Measurements from ENCODE around the gene SESTD1.
"Not testable (repeated sequence)": the region's sequence is repeated elsewhere in the genome, so short reads cannot be mapped to it uniquely, and the experiment has no call there.

Gene SESTD1

DNA sequence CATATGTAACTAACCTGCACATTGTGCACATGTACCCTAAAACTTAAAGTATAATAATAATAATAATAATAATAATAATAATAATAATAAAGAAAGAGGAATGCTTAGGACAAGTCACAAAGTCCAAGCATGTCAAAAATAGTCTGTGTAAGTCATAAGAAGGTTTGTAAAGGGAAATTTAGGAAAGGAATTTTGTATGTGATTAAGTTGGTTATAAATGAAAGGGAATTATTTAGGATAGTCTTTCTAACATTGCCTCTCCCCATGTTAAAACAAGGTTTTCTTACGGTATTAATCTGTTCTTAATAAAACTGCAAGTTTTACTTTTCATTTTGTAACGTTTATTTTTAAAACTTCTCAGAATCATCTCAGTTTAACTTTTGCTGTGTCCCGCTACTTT, 62.8 kb downstream of the SESTD1 start:
- no peak overlapping the region for H3K27ac Mint-ChIP-seq
- H3K9me3 Mint-ChIP-seq (ENCODE audit: low read depth), result no peaks in the 10 kb centered on the region
- H3K4me3 Mint-ChIP-seq, result no peak overlapping the region
- peaks cover 2% of the 10 kb centered on the region for H3K36me3 Mint-ChIP-seq
- no peaks in the 10 kb centered on the region for H3K4me1 Mint-ChIP-seq (ENCODE audit: low read depth)
- no peaks in the 10 kb centered on the region for H3K27me3 Mint-ChIP-seq

DNA sequence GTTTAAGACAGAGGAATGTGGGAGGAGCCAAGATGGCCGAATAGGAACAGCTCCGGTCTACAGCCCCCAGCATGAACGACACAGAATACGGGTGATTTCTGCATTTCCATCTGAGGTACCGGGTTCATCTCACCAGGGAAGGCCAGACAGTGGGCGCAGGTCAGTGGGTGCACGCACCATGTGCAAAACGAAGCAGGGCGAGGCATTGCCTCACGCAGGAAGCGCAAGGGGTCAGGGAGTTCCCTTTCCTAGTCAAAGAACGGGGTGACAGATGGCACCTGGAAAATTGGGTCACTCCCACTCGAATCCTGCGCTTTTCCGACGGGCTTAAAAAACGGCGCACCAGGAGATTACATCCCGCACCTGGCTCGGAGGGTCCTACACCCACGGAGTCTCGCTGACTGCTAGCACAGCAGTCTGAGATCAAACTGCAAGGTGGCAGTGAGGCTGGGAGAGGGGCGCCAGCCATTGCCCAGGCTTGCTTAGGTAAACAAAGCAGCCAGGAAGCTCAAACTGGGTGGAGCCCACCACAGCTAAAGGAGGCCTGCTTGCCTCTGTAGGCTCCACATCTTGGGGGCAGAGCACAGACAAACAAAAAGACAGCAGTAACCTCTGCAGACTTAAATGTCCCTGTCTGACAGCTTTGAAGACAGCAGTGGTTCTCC, 68.6 kb downstream of the SESTD1 start:
- not testable (repeated sequence) for H3K4me3 Mint-ChIP-seq; H3K36me3 Mint-ChIP-seq; H3K27ac Mint-ChIP-seq; H3K27me3 Mint-ChIP-seq; H3K9me3 Mint-ChIP-seq (ENCODE audit: low read depth)
- H3K4me1 Mint-ChIP-seq (ENCODE audit: low read depth), result peaks cover 12% of the 10 kb centered on the region

DNA sequence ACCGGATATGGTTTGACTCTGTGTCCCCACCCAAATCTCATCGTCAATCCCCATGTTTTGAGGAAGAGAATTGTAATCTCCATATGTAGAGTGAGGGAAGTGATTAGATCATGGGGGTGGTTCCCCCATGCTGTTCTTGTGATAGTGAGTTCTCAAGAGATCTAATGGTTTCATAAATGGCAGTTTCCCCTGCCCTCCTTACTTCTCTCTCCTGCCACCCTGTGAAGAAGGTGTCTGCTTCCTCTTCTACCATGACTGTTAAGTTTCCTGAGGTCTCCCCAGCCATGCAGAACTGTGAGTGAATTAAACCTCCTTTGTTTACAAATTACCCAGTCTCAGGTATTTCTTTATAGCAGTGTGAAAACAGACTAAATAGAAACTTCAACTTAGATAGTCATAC, 69.5 kb downstream of the SESTD1 start:
- H3K9me3 Mint-ChIP-seq (ENCODE audit: low read depth), result peaks cover 2% of the 10 kb centered on the region
- H3K36me3 Mint-ChIP-seq, result peaks cover 2% of the 10 kb centered on the region
- H3K27me3 Mint-ChIP-seq, result no peaks in the 10 kb centered on the region
- H3K4me1 Mint-ChIP-seq (ENCODE audit: low read depth), result peaks cover 12% of the 10 kb centered on the region
- no peak overlapping the region for H3K4me3 Mint-ChIP-seq
- no peak overlapping the region for H3K27ac Mint-ChIP-seq

DNA sequence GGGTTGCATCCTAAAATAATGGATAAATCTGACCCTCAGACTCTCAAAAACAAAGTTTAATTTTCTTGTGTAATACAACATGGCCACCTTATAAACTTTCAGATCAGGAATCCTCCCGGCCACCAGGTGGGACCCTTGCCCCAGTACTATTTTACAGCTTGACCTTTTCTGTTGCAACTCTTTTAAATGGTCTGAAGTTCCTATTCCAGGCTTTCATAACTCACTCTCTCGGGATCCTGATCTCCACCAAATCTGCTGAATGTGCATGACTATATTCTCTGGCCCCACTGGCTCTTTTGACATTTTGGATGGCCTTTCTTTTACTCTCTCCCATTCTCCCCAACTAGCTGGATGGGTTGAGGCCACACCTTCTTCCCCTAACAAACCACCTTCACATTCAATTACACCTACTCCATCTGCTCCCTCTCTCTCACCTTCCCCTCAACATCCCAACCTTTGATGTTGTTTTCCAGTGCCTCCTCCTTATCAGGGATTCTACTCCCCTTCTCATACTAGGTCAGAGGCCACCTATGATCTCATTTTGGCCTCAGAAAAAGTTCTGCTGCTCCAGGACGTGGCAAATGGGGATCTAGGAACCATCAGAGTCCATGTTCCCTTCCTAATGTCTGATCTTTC, 70.8 kb downstream of the SESTD1 start:
- Mint-ChIP-seq H3K4me3 (no peak overlapping the region), H3K4me1 (ENCODE audit: low read depth) (peaks cover 12% of the 10 kb centered on the region), H3K27ac (no peak overlapping the region), H3K9me3 (ENCODE audit: low read depth) (peaks cover 11% of the 10 kb centered on the region), H3K27me3 (no peaks in the 10 kb centered on the region), H3K36me3 (peaks cover 10% of the 10 kb centered on the region)

DNA sequence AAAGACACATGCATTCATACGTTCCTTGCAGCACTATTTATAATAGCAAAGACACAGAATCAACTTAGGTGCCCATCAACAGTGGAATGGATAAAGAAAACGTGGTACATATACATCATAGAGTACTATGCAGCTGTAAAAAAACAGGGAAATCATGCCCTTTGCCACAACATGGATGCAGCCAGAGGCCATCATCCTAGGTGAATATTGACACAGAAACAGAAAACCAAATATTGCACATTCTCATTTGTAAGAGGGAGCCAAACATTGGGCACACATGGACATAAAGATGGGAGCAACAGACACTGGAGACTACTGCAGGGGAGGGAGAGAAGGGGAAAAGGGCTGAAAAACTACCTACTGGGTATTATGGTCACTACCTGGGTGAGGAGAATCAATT, 73.5 kb downstream of the SESTD1 start:
- H3K4me1 Mint-ChIP-seq (ENCODE audit: low read depth), result peaks cover 12% of the 10 kb centered on the region
- no peak overlapping the region for H3K4me3 Mint-ChIP-seq
- no peak overlapping the region for H3K27ac Mint-ChIP-seq
- H3K9me3 Mint-ChIP-seq (ENCODE audit: low read depth), result peaks cover 14% of the 10 kb centered on the region
- H3K27me3 Mint-ChIP-seq, result no peaks in the 10 kb centered on the region
- peaks cover 13% of the 10 kb centered on the region for H3K36me3 Mint-ChIP-seq

DNA sequence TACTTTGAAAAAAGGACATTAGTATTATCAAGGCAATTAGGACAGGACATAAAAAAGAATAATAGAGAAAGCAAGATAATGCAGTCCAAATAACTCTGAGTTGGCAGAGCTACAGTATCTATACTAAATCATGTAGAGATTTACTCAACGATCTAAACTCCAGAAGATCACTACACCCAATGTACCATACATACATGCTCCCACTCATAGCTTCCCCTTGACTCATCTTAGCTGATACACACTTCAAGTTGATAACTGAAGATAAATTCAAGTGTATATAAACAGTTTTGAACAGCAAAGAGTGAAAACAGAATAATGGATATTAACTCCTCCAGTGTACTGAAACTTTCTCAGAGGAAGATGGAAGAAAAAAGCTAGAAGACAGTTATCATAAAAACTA, 78.5 kb downstream of the SESTD1 start:
- no peaks in the 10 kb centered on the region for H3K27me3 Mint-ChIP-seq
- H3K4me3 Mint-ChIP-seq, result no peak overlapping the region
- no peak overlapping the region for H3K27ac Mint-ChIP-seq
- no peaks in the 10 kb centered on the region for H3K4me1 Mint-ChIP-seq (ENCODE audit: low read depth)
- H3K36me3 Mint-ChIP-seq, result peaks cover 11% of the 10 kb centered on the region
- H3K9me3 Mint-ChIP-seq (ENCODE audit: low read depth), result peaks cover 14% of the 10 kb centered on the region

DNA sequence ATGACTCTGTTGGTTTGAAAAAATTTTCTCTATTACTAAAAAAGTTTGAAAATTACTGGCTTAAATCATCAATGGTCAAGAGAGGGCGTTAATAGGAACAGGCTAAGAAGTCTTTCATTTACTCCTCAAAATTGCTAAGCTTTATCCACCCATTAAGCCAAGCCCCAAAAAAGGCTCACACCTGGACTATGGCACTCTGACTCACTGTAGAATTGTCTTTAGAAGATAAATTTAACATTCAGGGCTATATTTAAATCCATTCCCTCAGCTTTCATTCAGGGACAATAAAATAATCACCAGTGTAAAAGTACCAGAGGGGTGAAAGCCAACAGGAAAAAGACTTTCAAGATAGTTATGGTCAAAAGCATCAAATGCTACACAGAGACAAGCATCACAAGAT, 80.0 kb downstream of the SESTD1 start:
- no peak overlapping the region for H3K4me3 Mint-ChIP-seq
- peaks cover 11% of the 10 kb centered on the region for H3K9me3 Mint-ChIP-seq (ENCODE audit: low read depth)
- H3K36me3 Mint-ChIP-seq, result peaks cover 10% of the 10 kb centered on the region
- H3K4me1 Mint-ChIP-seq (ENCODE audit: low read depth), result no peaks in the 10 kb centered on the region
- H3K27me3 Mint-ChIP-seq, result no peaks in the 10 kb centered on the region
- no peak overlapping the region for H3K27ac Mint-ChIP-seq

DNA sequence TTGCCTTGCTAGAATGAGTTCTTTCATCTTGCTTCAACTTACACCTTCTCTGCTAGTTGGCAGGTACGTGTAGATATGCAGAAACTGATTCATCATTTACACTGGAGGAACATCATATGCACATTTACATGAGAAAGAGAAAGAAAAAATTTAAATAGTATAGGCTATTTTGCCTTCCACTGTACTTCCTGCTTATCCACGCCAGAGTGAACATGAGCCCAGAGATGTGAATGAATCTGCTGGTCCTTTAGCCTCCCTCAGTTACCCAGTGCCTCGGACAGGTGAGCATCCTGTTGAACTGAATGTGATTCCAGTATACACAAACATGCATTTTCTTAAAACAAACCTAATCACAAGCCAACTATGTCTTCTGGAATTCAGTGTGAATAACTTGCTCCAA, 83.6 kb downstream of the SESTD1 start:
- Mint-ChIP-seq H3K27ac (no peak overlapping the region), H3K27me3 (no peaks in the 10 kb centered on the region), H3K4me3 (no peak overlapping the region)

DNA sequence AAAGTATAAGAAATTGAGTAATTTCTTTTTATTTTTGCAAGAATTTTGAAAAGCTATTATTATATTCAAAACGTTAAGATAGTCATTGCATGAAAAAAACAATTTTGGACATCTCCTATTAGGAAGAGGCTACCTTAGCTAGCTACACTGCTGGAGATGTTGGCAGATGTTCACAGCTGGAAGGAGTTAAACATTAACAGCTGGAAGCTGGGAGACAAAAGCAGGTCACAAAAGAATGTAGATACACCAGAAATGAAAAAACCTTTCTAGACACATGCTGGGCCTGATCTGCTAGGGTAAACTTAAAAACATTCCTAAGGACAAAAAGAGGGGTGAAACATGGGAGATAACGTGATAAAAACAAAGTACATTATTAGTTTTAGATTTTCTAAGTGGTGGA, 84.4 kb downstream of the SESTD1 start:
- H3K36me3 Mint-ChIP-seq, result no peaks in the 10 kb centered on the region
- no peak overlapping the region for H3K27ac Mint-ChIP-seq
- no peaks in the 10 kb centered on the region for H3K27me3 Mint-ChIP-seq
- no peak overlapping the region for H3K4me3 Mint-ChIP-seq
- no peaks in the 10 kb centered on the region for H3K4me1 Mint-ChIP-seq (ENCODE audit: low read depth)
- H3K9me3 Mint-ChIP-seq (ENCODE audit: low read depth), result no peaks in the 10 kb centered on the region

More for the DNA sequence above, 83.6 kb downstream of the SESTD1 start:
- Mint-ChIP-seq H3K36me3 (no peaks in the 10 kb centered on the region), H3K4me1 (ENCODE audit: low read depth) (no peaks in the 10 kb centered on the region), H3K9me3 (ENCODE audit: low read depth) (no peaks in the 10 kb centered on the region)

DNA sequence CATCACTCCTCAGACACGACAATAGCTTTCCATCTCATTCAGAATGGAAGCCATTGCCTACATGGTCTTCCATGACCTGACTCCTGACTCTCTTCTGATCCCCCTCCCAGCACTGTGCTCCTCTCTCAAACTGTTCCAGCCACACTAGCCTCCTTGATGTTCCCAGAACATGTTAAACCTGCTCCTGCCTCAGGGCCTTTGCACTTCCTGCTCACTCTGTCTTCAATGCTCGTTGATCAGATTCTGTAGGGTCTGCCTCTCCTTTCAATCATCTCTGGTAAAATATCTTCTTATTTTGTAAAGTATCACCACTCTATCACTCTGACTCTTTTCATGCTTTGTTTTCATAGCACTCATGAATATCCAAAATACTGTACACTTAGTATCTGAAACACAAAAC, 84.9 kb downstream of the SESTD1 start:
- Mint-ChIP-seq H3K27ac (no peak overlapping the region), H3K4me1 (ENCODE audit: low read depth) (no peaks in the 10 kb centered on the region), H3K4me3 (no peak overlapping the region), H3K27me3 (no peaks in the 10 kb centered on the region), H3K36me3 (no peaks in the 10 kb centered on the region), H3K9me3 (ENCODE audit: low read depth) (no peaks in the 10 kb centered on the region)

DNA sequence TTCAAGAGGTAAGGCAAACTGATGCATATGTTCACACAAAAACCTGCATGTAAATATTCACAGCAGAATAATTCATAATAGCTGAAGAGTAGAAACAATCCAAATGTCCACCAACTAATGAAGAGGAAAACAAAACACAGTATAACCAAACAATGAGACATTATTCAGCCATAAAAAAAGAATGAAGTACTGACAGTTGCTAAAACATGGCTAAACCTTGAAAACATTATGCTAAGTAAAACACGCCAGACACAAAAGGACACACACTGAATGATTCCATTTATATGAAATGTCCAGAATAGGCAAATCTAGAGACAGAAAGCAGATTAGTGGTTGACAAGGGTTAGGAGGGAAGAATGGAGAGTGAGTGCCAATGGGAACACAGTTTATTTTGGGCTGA, 86.9 kb downstream of the SESTD1 start:
- Mint-ChIP-seq H3K9me3 (ENCODE audit: low read depth) (no peaks in the 10 kb centered on the region), H3K27ac (no peak overlapping the region), H3K4me1 (ENCODE audit: low read depth) (no peaks in the 10 kb centered on the region), H3K36me3 (no peaks in the 10 kb centered on the region), H3K27me3 (no peaks in the 10 kb centered on the region), H3K4me3 (no peak overlapping the region)

DNA sequence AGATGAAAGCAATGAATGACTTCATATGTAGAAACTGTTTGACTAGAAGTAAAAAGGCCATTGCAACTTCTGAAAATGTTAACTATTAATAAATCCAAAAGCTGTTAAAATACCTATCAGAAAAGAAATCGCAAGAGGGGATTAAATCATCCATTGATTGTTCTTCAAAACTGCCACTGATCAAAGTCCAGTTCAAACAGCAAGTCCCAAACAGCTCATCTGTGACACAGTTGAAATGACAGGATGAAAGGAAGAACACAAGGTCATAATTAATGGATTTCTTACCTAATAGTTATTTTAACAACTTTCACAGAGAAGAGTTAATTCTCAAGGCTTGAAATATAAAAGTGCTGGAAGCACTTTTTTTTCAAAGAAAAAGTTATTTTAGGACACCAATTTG, 90.4 kb downstream of the SESTD1 start:
- Mint-ChIP-seq H3K27me3 (no peaks in the 10 kb centered on the region), H3K36me3 (no peaks in the 10 kb centered on the region), H3K27ac (no peak overlapping the region), H3K4me1 (ENCODE audit: low read depth) (no peaks in the 10 kb centered on the region), H3K4me3 (no peak overlapping the region), H3K9me3 (ENCODE audit: low read depth) (no peaks in the 10 kb centered on the region)

DNA sequence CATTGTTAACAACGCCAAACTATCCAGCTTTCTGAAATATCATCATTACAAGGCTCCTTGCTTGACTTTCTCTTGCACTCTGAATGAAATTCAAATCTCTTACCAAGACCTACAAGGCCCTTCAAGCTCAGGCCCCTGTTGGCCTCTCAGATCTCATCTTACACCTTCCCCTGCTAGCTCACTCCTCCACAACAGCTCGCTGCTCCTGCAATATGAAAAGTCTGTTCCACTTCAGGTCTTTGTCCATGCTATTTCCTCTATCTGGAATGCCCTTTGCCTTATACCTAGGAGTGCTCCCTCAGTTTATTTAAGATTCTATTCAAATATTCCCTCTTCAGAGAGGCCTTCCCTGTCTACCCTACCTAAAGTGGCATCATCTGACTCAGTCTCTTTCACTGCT, 91.7 kb downstream of the SESTD1 start:
- Mint-ChIP-seq H3K4me3 (no peak overlapping the region), H3K4me1 (ENCODE audit: low read depth) (no peaks in the 10 kb centered on the region), H3K27ac (no peak overlapping the region), H3K36me3 (no peaks in the 10 kb centered on the region), H3K9me3 (ENCODE audit: low read depth) (no peaks in the 10 kb centered on the region), H3K27me3 (no peaks in the 10 kb centered on the region)

DNA sequence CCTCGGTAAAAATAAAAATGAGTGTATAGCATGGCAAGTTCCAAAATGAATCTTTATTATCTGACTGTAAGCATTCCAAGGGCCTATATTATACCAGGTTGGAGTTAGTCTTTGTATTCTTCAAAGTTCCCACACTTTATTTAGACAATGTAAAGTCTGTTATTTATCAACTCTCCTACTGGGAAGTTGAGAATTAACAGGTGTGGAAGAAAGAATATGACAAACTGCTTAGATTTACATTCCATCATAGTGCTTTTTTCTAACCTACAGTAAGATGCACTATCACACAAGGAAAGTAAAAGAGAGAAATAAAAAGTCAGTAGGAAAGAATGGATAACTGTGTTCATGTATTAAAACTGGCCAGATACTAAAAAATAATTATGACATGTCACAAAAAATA, 93.3 kb downstream of the SESTD1 start:
- H3K27me3 Mint-ChIP-seq, result no peaks in the 10 kb centered on the region
- H3K4me1 Mint-ChIP-seq (ENCODE audit: low read depth), result no peaks in the 10 kb centered on the region
- H3K27ac Mint-ChIP-seq, result no peak overlapping the region
- H3K4me3 Mint-ChIP-seq, result no peak overlapping the region
- peaks cover under 1% of the 10 kb centered on the region for H3K9me3 Mint-ChIP-seq (ENCODE audit: low read depth)
- peaks cover 2% of the 10 kb centered on the region for H3K36me3 Mint-ChIP-seq

DNA sequence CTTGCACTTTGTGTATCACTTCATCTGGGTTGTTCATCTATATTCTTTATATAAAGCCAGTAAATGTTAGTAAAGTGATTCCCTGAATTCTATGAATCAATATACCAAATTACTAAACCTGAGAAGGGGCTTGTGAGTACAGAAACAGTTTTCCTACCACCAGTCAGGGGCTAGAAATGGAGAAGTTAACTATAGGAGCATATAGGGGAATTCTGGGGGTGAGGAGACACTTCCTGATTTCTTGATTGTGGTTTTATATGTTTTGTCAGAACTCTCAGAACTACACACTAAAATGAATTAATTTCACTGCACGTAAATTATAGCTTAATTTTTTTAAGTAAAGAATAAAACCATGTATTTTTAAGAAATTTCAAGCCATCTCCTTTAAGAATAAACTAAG, 93.7 kb downstream of the SESTD1 start:
- H3K4me3 Mint-ChIP-seq, result no peak overlapping the region
- H3K27ac Mint-ChIP-seq, result no peak overlapping the region
- peaks cover 5% of the 10 kb centered on the region for H3K9me3 Mint-ChIP-seq (ENCODE audit: low read depth)
- H3K4me1 Mint-ChIP-seq (ENCODE audit: low read depth), result no peaks in the 10 kb centered on the region
- H3K27me3 Mint-ChIP-seq, result no peaks in the 10 kb centered on the region
- H3K36me3 Mint-ChIP-seq, result peaks cover 6% of the 10 kb centered on the region

DNA sequence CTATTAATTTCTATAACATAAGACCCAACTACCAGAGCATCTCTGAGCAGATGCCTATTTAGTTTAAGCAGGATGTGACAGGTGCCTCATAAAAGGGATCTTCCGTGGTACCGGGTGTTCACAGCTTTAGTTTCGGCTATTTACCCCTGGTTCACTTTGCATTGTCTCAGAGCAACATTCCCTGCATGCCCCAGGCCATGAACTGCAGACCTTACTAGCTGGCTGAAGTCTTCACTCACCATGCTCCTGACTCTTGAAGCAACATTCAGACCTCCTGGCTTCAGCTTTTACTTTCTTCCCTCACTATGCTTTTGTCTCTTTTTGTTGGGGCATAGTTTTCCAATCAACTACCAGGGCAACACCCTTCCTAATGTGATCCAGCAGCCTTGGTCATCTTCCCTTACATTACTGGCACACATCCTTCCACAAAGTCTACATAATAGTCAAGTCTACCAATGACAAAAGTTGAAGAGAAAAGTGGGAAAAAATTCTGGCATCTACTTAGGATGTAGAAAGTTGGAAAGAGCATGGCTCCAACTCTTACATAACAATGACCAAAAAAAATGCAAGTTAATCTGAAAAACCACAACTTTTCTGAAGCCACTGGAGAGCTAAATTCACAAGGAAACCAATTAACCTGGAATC, 99.2 kb downstream of the SESTD1 start:
- Mint-ChIP-seq H3K9me3 (ENCODE audit: low read depth) (peaks cover 9% of the 10 kb centered on the region), H3K36me3 (peaks cover 6% of the 10 kb centered on the region), H3K4me1 (ENCODE audit: low read depth) (no peaks in the 10 kb centered on the region), H3K27me3 (no peaks in the 10 kb centered on the region), H3K27ac (no peak overlapping the region), H3K4me3 (no peak overlapping the region)
